ENCODE results near the gene MBNL1.
"Not testable (repeated sequence)": the region's sequence is repeated elsewhere in the genome, so short reads cannot be mapped to it uniquely, and the experiment has no call there.

MBNL1 gene

DNA sequence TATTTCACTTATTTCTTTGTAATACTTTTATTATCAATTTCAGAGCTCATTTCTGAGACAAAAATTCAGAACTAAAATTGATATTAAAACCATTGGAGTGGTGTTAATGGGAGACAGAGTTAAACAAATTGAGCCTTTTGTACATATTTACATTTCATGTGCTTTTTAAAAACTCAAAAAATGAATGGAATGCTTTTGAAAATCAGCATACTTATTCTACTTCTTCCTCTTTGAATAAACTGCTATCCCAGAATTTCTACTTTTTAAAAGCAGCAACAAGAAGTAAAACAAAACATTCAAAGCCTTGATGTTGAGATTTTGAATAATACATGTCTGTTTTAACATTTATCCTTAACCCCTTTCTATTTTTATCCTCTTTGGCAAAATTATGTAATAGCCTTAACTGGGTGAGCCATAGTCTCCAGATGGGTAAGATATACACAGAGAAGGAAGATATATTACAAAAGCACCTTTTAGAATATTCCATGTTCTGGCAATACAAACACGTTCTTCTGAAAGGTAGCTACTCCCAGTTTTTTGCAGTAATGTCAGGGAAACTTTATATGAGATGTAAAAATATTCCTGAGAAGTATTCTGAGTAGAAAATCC lies 123.6 kb downstream of the MBNL1 start:
- DNase-seq (ENCODE audit: insufficient read length, low spot score) (no peak), FAIRE-seq (no peak)
- no peak for TF ChIP-seq POLR2AphosphoS5 (IDR thresholded peaks at IDR 0.05; ENCODE audit: low read depth, low read length)
- no peak for TF ChIP-seq POLR2A (IDR thresholded peaks at IDR 0.05; ENCODE audit: low read depth, low read length)
- TF ChIP-seq POU2F2 (IDR thresholded peaks at IDR 0.05; ENCODE audit: low read depth, low read length), result no peak
- no peak for TF ChIP-seq TAF1 (IDR thresholded peaks at IDR 0.05; ENCODE audit: low read depth, low read length)
- TF ChIP-seq SPI1 (IDR thresholded peaks at IDR 0.05; ENCODE audit: low read depth, low read length), result no peak
- no peak for TF ChIP-seq PAX5 (IDR thresholded peaks at IDR 0.05; ENCODE audit: insufficient read depth, low read length, severe bottlenecking)

GRCh38 chr3:152394246-152394645 lies 125.5 kb downstream of the MBNL1 start:
- TF ChIP-seq TAF1 (IDR thresholded peaks at IDR 0.05; ENCODE audit: low read depth, low read length) (no peak), POLR2A (IDR thresholded peaks at IDR 0.05; ENCODE audit: low read depth, low read length) (no peak), PAX5 (IDR thresholded peaks at IDR 0.05; ENCODE audit: insufficient read depth, low read length, severe bottlenecking) (no peak), POU2F2 (IDR thresholded peaks at IDR 0.05; ENCODE audit: low read depth, low read length) (no peak), SPI1 (IDR thresholded peaks at IDR 0.05; ENCODE audit: low read depth, low read length) (no peak), POLR2AphosphoS5 (IDR thresholded peaks at IDR 0.05; ENCODE audit: low read depth, low read length) (no peak)

GRCh38 chr3:152395764-152396163 lies 127.0 kb downstream of the MBNL1 start:
- no peak for TF ChIP-seq PAX5 (IDR thresholded peaks at IDR 0.05; ENCODE audit: insufficient read depth, low read length, severe bottlenecking)
- no peak for TF ChIP-seq POLR2A (IDR thresholded peaks at IDR 0.05; ENCODE audit: low read depth, low read length)
- no peak for TF ChIP-seq POU2F2 (IDR thresholded peaks at IDR 0.05; ENCODE audit: low read depth, low read length)
- no peak for TF ChIP-seq POLR2AphosphoS5 (IDR thresholded peaks at IDR 0.05; ENCODE audit: low read depth, low read length)
- no peak for TF ChIP-seq SPI1 (IDR thresholded peaks at IDR 0.05; ENCODE audit: low read depth, low read length)
- no peak for TF ChIP-seq TAF1 (IDR thresholded peaks at IDR 0.05; ENCODE audit: low read depth, low read length)
- DNase-seq (ENCODE audit: insufficient read length, low spot score) (no peak), FAIRE-seq (no peak)

More at GRCh38 chr3:152394246-152394645, 125.5 kb downstream of the MBNL1 start:
- no peak for DNase-seq (ENCODE audit: insufficient read length, low spot score)
- FAIRE-seq, result no peak

GRCh38 chr3:152396867-152397266 lies 128.1 kb downstream of the MBNL1 start:
- DNase-seq (ENCODE audit: insufficient read length, low spot score) (no peak), FAIRE-seq (no peak)
- no peak for TF ChIP-seq TAF1 (IDR thresholded peaks at IDR 0.05; ENCODE audit: low read depth, low read length)
- no peak for TF ChIP-seq PAX5 (IDR thresholded peaks at IDR 0.05; ENCODE audit: insufficient read depth, low read length, severe bottlenecking)
- no peak for TF ChIP-seq POLR2AphosphoS5 (IDR thresholded peaks at IDR 0.05; ENCODE audit: low read depth, low read length)
- TF ChIP-seq SPI1 (IDR thresholded peaks at IDR 0.05; ENCODE audit: low read depth, low read length), result no peak
- TF ChIP-seq POLR2A (IDR thresholded peaks at IDR 0.05; ENCODE audit: low read depth, low read length), result no peak

GRCh38 chr3:152397348-152397747 lies 128.6 kb downstream of the MBNL1 start:
- not testable (repeated sequence) for DNase-seq (ENCODE audit: insufficient read length, low spot score); FAIRE-seq

GRCh38 chr3:152398495-152398894 lies 129.8 kb downstream of the MBNL1 start:
- DNase-seq (ENCODE audit: insufficient read length, low spot score), result no peak

DNA sequence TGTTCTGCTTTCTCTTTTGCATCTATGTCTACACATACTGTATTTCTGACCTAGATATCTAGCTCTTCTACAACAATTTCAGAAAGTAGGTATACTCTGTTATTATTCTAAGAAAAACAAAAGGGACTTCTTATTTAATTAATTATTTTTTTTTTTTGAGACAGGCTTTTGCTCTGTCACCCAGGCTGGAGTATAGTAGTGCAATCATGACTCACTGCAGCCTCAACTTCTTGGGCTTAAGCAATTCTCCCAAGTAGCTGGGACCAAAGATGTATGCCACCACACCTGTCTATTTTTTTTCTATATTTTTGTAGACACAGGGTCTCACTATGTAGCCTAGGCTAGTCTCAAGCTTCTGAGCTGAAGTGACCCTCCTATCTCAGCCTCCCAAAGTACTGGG lies 130.6 kb downstream of the MBNL1 start:
- TF ChIP-seq POLR2AphosphoS5 (IDR thresholded peaks at IDR 0.05; ENCODE audit: low read depth, low read length), result no peak
- TF ChIP-seq POLR2A (IDR thresholded peaks at IDR 0.05; ENCODE audit: low read depth, low read length), result no peak
- TF ChIP-seq TAF1 (IDR thresholded peaks at IDR 0.05; ENCODE audit: low read depth, low read length), result no peak
- no peak for TF ChIP-seq POU2F2 (IDR thresholded peaks at IDR 0.05; ENCODE audit: low read depth, low read length)
- TF ChIP-seq SPI1 (IDR thresholded peaks at IDR 0.05; ENCODE audit: low read depth, low read length), result no peak
- no peak for TF ChIP-seq PAX5 (IDR thresholded peaks at IDR 0.05; ENCODE audit: insufficient read depth, low read length, severe bottlenecking)
- FAIRE-seq, result no peak
- DNase-seq (ENCODE audit: insufficient read length, low spot score), result no peak

More at GRCh38 chr3:152398495-152398894, 129.8 kb downstream of the MBNL1 start:
- no peak for FAIRE-seq
- TF ChIP-seq POLR2AphosphoS5 (IDR thresholded peaks at IDR 0.05; ENCODE audit: low read depth, low read length), result no peak

DNA sequence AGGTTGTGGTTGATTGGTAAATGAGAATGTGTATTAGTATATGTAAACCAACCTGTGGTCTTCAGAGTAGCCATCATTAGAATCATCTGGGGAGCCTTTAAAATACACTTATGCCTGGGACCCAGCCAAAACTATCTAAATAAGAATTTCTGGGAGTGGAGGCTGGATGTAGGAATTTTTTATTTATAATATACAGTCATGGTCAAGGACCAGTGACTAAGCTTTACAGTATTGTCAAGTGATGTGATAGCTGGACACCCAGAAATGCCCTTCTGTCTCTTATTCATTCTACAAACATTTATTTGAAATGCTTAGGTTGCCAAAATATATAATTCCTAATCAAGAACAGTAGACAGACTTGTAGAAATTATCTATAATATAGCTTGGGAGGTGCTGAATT lies 132.2 kb downstream of the MBNL1 start:
- TF ChIP-seq POU2F2 (IDR thresholded peaks at IDR 0.05; ENCODE audit: low read depth, low read length) (no peak), PAX5 (IDR thresholded peaks at IDR 0.05; ENCODE audit: insufficient read depth, low read length, severe bottlenecking) (no peak), POLR2A (IDR thresholded peaks at IDR 0.05; ENCODE audit: low read depth, low read length) (no peak), POLR2AphosphoS5 (IDR thresholded peaks at IDR 0.05; ENCODE audit: low read depth, low read length) (no peak), SPI1 (IDR thresholded peaks at IDR 0.05; ENCODE audit: low read depth, low read length) (no peak), TAF1 (IDR thresholded peaks at IDR 0.05; ENCODE audit: low read depth, low read length) (no peak)
- no peak for DNase-seq (ENCODE audit: insufficient read length, low spot score)
- no peak for FAIRE-seq

DNA sequence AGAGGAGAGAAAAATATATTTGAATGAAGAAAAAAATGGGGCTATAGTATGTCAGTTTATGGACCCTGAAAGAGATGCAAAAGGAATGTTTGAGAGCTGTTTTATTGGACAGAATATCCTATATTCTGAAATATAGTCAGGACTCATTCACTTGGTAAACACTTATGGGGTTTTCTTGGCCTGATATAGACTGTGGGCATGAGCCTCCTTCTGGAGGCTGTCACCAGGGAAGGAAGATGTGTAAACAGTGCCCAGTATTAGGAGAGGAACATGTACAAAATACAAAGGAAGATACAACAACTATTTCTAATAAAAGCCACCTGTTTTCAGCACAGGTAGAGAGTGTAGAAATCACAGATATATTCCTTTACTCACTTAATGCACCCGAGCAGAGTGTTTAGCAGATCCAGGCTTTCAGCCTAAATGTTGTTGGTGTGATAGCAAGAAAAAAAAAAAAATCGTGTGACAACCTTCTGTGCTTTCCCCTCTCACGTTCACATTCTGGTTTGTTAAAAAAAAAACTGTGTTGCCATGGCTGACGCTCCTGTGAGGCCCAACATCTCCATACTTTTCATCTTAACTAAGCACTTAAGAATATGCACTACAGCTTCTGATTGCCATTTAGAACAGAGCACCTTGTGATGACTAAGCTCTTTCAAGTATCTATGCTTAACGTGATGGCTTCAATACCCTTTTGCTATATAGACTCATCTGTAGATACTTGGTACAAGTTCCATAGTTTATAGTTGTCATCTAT lies 134.1 kb downstream of the MBNL1 start:
- no peak for FAIRE-seq
- no peak for TF ChIP-seq TAF1 (IDR thresholded peaks at IDR 0.05; ENCODE audit: low read depth, low read length)
- TF ChIP-seq PAX5 (IDR thresholded peaks at IDR 0.05; ENCODE audit: insufficient read depth, low read length, severe bottlenecking), result no peak
- TF ChIP-seq POU2F2 (IDR thresholded peaks at IDR 0.05; ENCODE audit: low read depth, low read length), result no peak
- no peak for TF ChIP-seq SPI1 (IDR thresholded peaks at IDR 0.05; ENCODE audit: low read depth, low read length)
- TF ChIP-seq POLR2AphosphoS5 (IDR thresholded peaks at IDR 0.05; ENCODE audit: low read depth, low read length), result no peak
- no peak for TF ChIP-seq POLR2A (IDR thresholded peaks at IDR 0.05; ENCODE audit: low read depth, low read length)
- DNase-seq (ENCODE audit: insufficient read length, low spot score), result no peak

- DNase-seq (ENCODE audit: insufficient read length, low spot score), result no peak
- no peak for TF ChIP-seq SPI1 (IDR thresholded peaks at IDR 0.05; ENCODE audit: low read depth, low read length)
- peak; percentile 45 for FAIRE-seq
These were observed 134.9 kb downstream of the MBNL1 start for GRCh38 chr3:152403632-152404066.

Data from GM12891 (cell line).